GM12864 (cell line): ENCODE data around the gene SECTM1.

Experiments used
- DNase-seq: peaks from one replicate; pipeline ENCODE4 v3.0.0-alpha.2; 2011; ENCODE audit warnings: low read depth
- H3K4me3 ChIP-seq: 2 replicates; pipeline ENCODE4 v1.5.1; 2011; ENCODE audit warnings: mild to moderate bottlenecking, low read depth, low read length, control low read depth
- CTCF ChIP-seq: IDR thresholded peaks from 2 replicates; pipeline ENCODE4 v1.5.1; 2011; ENCODE audit warnings: low read depth, mild to moderate bottlenecking, moderate library complexity, low read length, control low read depth, inconsistent platforms; ENCODE audit errors: missing control alignments

The SECTM1 gene

GRCh38 chr17:82273327-82274133 is 60.0 kb downstream of the SECTM1 start, which contains the start of gene CSNK1D:
CSNK1D (minus strand) TSS chr17:82273700; CDS start chr17:82273381, 319 bp downstream.
- DNase-seq, result no peak
- TF ChIP-seq CTCF, result no peak
- H3K4me3 ChIP-seq, result peak within 1 kb of the TSS; percentile 84

GRCh38 chr17:82272495-82273326 is 60.9 kb downstream of the SECTM1 start:
- no peak for TF ChIP-seq CTCF
- no peak for DNase-seq
- H3K4me3 ChIP-seq, result peak overlapping the region; percentile 84

GRCh38 chr17:82271401-82271800 is 62.2 kb downstream of the SECTM1 start:
- no peak for DNase-seq
- no peak overlapping the region for H3K4me3 ChIP-seq
- TF ChIP-seq CTCF, result no peak
